Astrocyte (in vitro differentiated cells and primary cell): Measurements from ENCODE around the gene MTARC2.

ENCODE experiments used
- EZH2 ChIP-seq: IDR thresholded peaks from 2 replicates; pipeline ENCODE4 v1.6.1; 2012; ENCODE audit warnings: mild to moderate bottlenecking, low read length, inconsistent platforms; ENCODE audit not compliant: insufficient read depth
- TF ChIP-seq, protein P1 (sequence below): IDR thresholded peaks from 2 replicates; pipeline ENCODE4 v1.5.1; 2011; ENCODE audit warnings: low read depth, mild to moderate bottlenecking, inconsistent platforms, low read length, moderate library complexity; ENCODE audit not compliant: insufficient read depth

DNA sequence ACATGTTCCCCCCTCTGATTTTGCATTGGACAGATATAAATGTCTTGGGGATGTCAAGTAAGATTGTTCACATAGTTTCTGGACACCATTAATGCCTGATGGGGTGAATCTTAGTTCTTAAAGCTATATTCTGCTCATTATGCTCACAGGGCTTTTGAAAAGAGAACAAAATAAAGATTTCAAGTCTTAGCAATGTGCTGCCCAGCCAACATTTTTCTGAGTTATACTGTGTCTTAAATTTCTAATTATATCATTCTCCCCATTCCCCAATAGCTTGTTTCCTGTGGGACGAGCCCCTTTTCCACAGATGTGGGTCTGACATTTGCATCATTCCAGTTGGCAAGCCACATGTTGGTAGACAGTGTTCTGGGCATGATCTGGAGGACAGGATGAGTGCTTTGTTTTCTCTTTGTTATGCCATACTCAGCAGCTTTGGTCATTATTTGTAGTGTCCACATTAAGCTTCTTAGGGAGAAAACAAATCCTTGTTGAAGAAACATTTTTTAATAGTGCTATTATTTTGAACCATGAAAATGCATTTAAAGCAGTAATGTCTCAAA lies 71.4 kb downstream of the MTARC2 start:
- TF ChIP-seq, protein P1, sequence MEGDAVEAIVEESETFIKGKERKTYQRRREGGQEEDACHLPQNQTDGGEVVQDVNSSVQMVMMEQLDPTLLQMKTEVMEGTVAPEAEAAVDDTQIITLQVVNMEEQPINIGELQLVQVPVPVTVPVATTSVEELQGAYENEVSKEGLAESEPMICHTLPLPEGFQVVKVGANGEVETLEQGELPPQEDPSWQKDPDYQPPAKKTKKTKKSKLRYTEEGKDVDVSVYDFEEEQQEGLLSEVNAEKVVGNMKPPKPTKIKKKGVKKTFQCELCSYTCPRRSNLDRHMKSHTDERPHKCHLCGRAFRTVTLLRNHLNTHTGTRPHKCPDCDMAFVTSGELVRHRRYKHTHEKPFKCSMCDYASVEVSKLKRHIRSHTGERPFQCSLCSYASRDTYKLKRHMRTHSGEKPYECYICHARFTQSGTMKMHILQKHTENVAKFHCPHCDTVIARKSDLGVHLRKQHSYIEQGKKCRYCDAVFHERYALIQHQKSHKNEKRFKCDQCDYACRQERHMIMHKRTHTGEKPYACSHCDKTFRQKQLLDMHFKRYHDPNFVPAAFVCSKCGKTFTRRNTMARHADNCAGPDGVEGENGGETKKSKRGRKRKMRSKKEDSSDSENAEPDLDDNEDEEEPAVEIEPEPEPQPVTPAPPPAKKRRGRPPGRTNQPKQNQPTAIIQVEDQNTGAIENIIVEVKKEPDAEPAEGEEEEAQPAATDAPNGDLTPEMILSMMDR = no peak
- no peak for TF ChIP-seq EZH2
